HepG2 (cell line): ENCODE results near the gene DOCK2. TPM values are rescaled to one million over a fixed set of nuclear protein-coding genes. Genes with fewer than 3 reads are reported as not detected.

Source experiments
- ATAC-seq: fragments of 200-7000 bp; cut with Tn5 transposase; 3 replicates; pipeline ENCODE4 v1.9.1; 2020; ENCODE audit warnings: mild to moderate bottlenecking, moderate library complexity
- BruUV-seq: library from RNA; stranded (reverse); fragments of 400-500 nt; replicated peaks from 2 replicates; lab custom pipeline; 2021; lab: Mats Ljungman, UMichigan
- CTCF ChIA-PET: fragments of 300-600 bp; formaldehyde crosslinking; extraction: SDS; loops from one replicate; lab custom pipeline; 2021; ENCODE audit warnings: low total read pairs, inconsistent platforms, low intra/inter-chr PET ratio; lab: Yijun Ruan, JAX
- POLR2A ChIA-PET: fragments of 350-600 bp; sonication (Branson Sonifier 250); formaldehyde crosslinking; loops from one replicate; lab custom pipeline; 2020; ENCODE audit warnings: antibody characterized with exemption, inconsistent platforms; lab: Yijun Ruan, JAX
- DNase-seq: peaks from one replicate; pipeline ENCODE4 v3.0.0-alpha.2; 2015; ENCODE audit warnings: low spot score
- FAIRE-seq: peaks from 3 replicates; lab custom pipeline; 2011; peaks lifted over from hg19 to GRCh38; lab: Jason Lieb, UNC
- H2AFZ ChIP-seq: one replicate; pipeline ENCODE4 v1.6.1; 2011; ENCODE audit warnings: low read length, inconsistent platforms
- H3K27ac ChIP-seq: fragments of 300-600 bp; 3 replicates; pipeline ENCODE4 v1.8.0; 2011; ENCODE audit warnings: mixed run types, mild to moderate bottlenecking, mixed read lengths, low read length, inconsistent platforms; ENCODE audit not compliant: insufficient read depth; ENCODE audit errors: extremely low read length
- H3K27me3 ChIP-seq, 2 experiments: fragments of 200-600 bp in 1 of 2; 2 replicates in 1 of 2; 3 replicates in 1 of 2; pipeline versions ENCODE4 v1.6.0 to v1.8.0; 2011; ENCODE audit warnings: low read length in 2 of 2, mild to moderate bottlenecking in 2 of 2, moderate library complexity in 2 of 2, inconsistent platforms in 1 of 2; ENCODE audit not compliant: insufficient read depth in 2 of 2, control insufficient read depth in 1 of 2
- H3K36me3 ChIP-seq, 2 experiments: fragments of 200-600 bp in 1 of 2; replicated peaks in 1 of 2; 2 replicates in 1 of 2; 3 replicates in 1 of 2; pipeline versions ENCODE4 v1.5.1 to v1.8.0; 2011; ENCODE audit warnings: low read length in 2 of 2, inconsistent platforms in 1 of 2; ENCODE audit not compliant: insufficient read depth in 2 of 2, control insufficient read depth in 1 of 2
- H3K4me1 ChIP-seq: 2 replicates; pipeline ENCODE4 v1.5.1; 2012; ENCODE audit warnings: low read length, inconsistent platforms; ENCODE audit not compliant: insufficient read depth
- H3K4me2 ChIP-seq: 2 replicates; pipeline ENCODE4 v1.6.0; 2011; ENCODE audit warnings: low read depth, low read length, inconsistent platforms
- H3K4me3 ChIP-seq, 3 experiments: fragments of 200-600 bp in 1 of 3; sonication (generic), shearing (Covaris generic) in 1 of 3; replicated peaks in 1 of 3; 2 replicates each; pipeline ENCODE4 v1.5.1; 2011 to 2016; ENCODE audit warnings: low read length in 3 of 3, inconsistent platforms in 2 of 3, low read depth in 2 of 3, mild to moderate bottlenecking in 2 of 3, control low read depth in 1 of 3, mixed read lengths in 1 of 3; ENCODE audit not compliant: insufficient read depth in 1 of 3
- H3K79me2 ChIP-seq: one replicate; pipeline ENCODE4 v1.6.1; 2011; ENCODE audit warnings: low read length, inconsistent platforms; ENCODE audit not compliant: insufficient read depth
- H3K9ac ChIP-seq: 2 replicates; pipeline ENCODE4 v1.6.0; 2011; ENCODE audit warnings: mild to moderate bottlenecking, low read depth, low read length, inconsistent platforms; ENCODE audit not compliant: insufficient read depth
- H3K9me3 ChIP-seq: 2 replicates; pipeline ENCODE4 v1.5.1; 2012; ENCODE audit warnings: mild to moderate bottlenecking, low read length
- H4K20me1 ChIP-seq: 2 replicates; pipeline ENCODE4 v1.6.0; 2011; ENCODE audit warnings: inconsistent platforms, mild to moderate bottlenecking, low read length, moderate library complexity; ENCODE audit not compliant: insufficient read depth
- FLYWCH1 ChIP-seq: sonication (generic); formaldehyde crosslinking; IDR thresholded peaks from 2 replicates; pipeline ENCODE4 v1.8.1; 2023; ENCODE audit warnings: mild to moderate bottlenecking, missing genetic modification reagents
- HDAC1 ChIP-seq: sonication (generic); formaldehyde crosslinking; IDR thresholded peaks from 2 replicates; pipeline ENCODE4 v1.5.1; 2020; ENCODE audit warnings: mild to moderate bottlenecking, missing genetic modification reagents
- MAFF ChIP-seq: IDR thresholded peaks from 2 replicates; pipeline ENCODE4 v1.6.1; 2011; ENCODE audit warnings: low read depth, low read length, improper control_type of control experiment
- PRDM10 ChIP-seq: sonication (generic); formaldehyde crosslinking; IDR thresholded peaks from 2 replicates; pipeline ENCODE4 v1.4.0; 2020; ENCODE audit warnings: low read depth, missing genetic modification reagents
- RNF219 ChIP-seq: sonication (generic); formaldehyde crosslinking; IDR thresholded peaks from 2 replicates; pipeline ENCODE4 v1.5.0; 2020; ENCODE audit warnings: mild to moderate bottlenecking, missing genetic modification reagents
- RXRB ChIP-seq: IDR thresholded peaks from 2 replicates; pipeline ENCODE4 v1.6.1; 2016; ENCODE audit warnings: borderline replicate concordance, missing genetic modification reagents, missing compliant biosample characterization
- ZBTB39 ChIP-seq: sonication (generic); formaldehyde crosslinking; IDR thresholded peaks from 2 replicates; pipeline ENCODE4 v1.5.0; 2020; ENCODE audit warnings: missing genetic modification reagents
- ZNF230 ChIP-seq: sonication (generic); formaldehyde crosslinking; IDR thresholded peaks from 2 replicates; pipeline ENCODE4 v1.4.0; 2020; ENCODE audit warnings: mild to moderate bottlenecking, missing genetic modification reagents
- ZNF264 ChIP-seq: sonication (generic); formaldehyde crosslinking; IDR thresholded peaks from 2 replicates; pipeline ENCODE4 v1.4.0; 2020; ENCODE audit warnings: missing genetic modification reagents
- ZNF468 ChIP-seq: sonication (generic); formaldehyde crosslinking; IDR thresholded peaks from 2 replicates; pipeline ENCODE4 v1.8.0; 2022; ENCODE audit warnings: mild to moderate bottlenecking, moderate library complexity, missing genetic modification reagents
- ZNF589 ChIP-seq: sonication (generic); formaldehyde crosslinking; conservative IDR thresholded peaks from 2 replicates; pipeline ENCODE4 v1.8.0; 2022; ENCODE audit warnings: mild to moderate bottlenecking, moderate library complexity, missing genetic modification reagents
- ZNF605 ChIP-seq: sonication (generic); formaldehyde crosslinking; IDR thresholded peaks from 2 replicates; pipeline ENCODE4 v1.8.0; 2022; ENCODE audit warnings: mild to moderate bottlenecking, missing genetic modification reagents
- WGBS: methylation state at CpG from one replicate; pipeline ENCODE4 v1.1.6; 2017; ENCODE audit warnings: low lambda C conversion rate; 5-methylcytosine and 5-hydroxymethylcytosine counted together
- in situ Hi-C: cut with HindIII; loops from 2 replicates; pipeline ENCODE4 v1.10.0; 2017; ENCODE audit warnings: low pct_unique_long_range_greater_than_20kb; ENCODE audit not compliant: extremely low pct_ligation_motif_present
- intact Hi-C: fragments of 100-400 bp; cut with micrococcal nuclease; formaldehyde crosslinking; loops from one replicate; pipeline ENCODE4 v1.10.0; 2022; ENCODE audit not compliant: unreplicated experiment
- polyA plus RNA-seq, 8 experiments: library from polyadenylated mRNA; depleted of rRNA in 3 of 8; stranded (reverse) in 7 of 8; unstranded in 1 of 8; fragments of >200 nt; fragmentation: Illumina TruSeq in 4 of 8; extraction: Trizol in 4 of 8; gene quantifications; 2 replicates each; pipeline versions ENCODE4 v1.2.1 to v1.2.3, GENCODE V29; 2011 to 2016; ENCODE audit warnings: low read depth in 4 of 8, missing spikeins in 1 of 8, mixed read lengths in 1 of 8; ENCODE audit not compliant: insufficient read depth in 1 of 8
- total RNA-seq, 5 experiments: library from RNA; depleted of rRNA; stranded (reverse); fragments of >200 nt; fragmentation: Illumina TruSeq; extraction: Trizol; gene quantifications; 2 replicates each; pipeline ENCODE4 v1.2.3, GENCODE V29; 2016; ENCODE audit warnings: low read depth in 1 of 5

DOCK2 gene
- total and polyA plus RNA-seq, 2 of the 13 experiments (the other 11 are each of a cell fraction or from before 2014, with no cell fraction given): not detected

- Histone ChIP-seq H3K9me3 (no peaks in the 10 kb centered on the region), H2AFZ (no peak overlapping the region), H3K9ac (no peak overlapping the region), H3K4me2 (no peak overlapping the region), H3K27ac (no peak overlapping the region), H3K36me3 (no peaks in the 10 kb centered on the region), H4K20me1 (no peaks in the 10 kb centered on the region), H3K4me3 (no peak overlapping the region), H3K79me2 (no peaks in the 10 kb centered on the region), H3K27me3 (no peaks in the 10 kb centered on the region), H3K4me1 (no peaks in the 10 kb centered on the region)
- CTCF ChIA-PET: no interaction called here
- intact Hi-C loops (no loop called here), in situ Hi-C loops (no loop called here)
- DNase-seq: no peak
- TF ChIP-seq MAFF (no peak), ZNF230 (CRISPR knock-in tag) (no peak), ZNF605 (CRISPR knock-in tag) (no peak), PRDM10 (CRISPR knock-in tag) (no peak)
- no TSS peak for BruUV-seq
- POLR2A ChIA-PET: no interaction called here
- ATAC-seq: no peak
- no peak for FAIRE-seq
- 0% methylated on average over 5 of the region's 5 CpGs for WGBS
Observed at GRCh38 chr5:169651526-169651925, 14.5 kb downstream of the DOCK2 start.

GRCh38 chr5:169652057-169652456 is 15.0 kb downstream of the DOCK2 start:
- H3K27ac ChIP-seq: no peak overlapping the region
- no peak overlapping the region for H3K4me3 ChIP-seq
- H3K9me3 ChIP-seq: no peaks in the 10 kb centered on the region
- no peaks in the 10 kb centered on the region for H3K27me3 ChIP-seq
- CTCF ChIA-PET: no interaction called here
- POLR2A ChIA-PET: no interaction called here
- intact Hi-C loops (no loop called here), in situ Hi-C loops (no loop called here)
- WGBS: 0% methylated on average over 1 of the region's 1 CpG
- no peaks in the 10 kb centered on the region for H3K4me1 ChIP-seq
- no peak overlapping the region for H3K9ac ChIP-seq
- no peak overlapping the region for H2AFZ ChIP-seq
- DNase-seq: no peak
- ATAC-seq: no peak
- no peaks in the 10 kb centered on the region for H3K36me3 ChIP-seq
- no peak for FAIRE-seq
- no peak overlapping the region for H3K4me2 ChIP-seq
- H4K20me1 ChIP-seq: no peaks in the 10 kb centered on the region
- BruUV-seq: no TSS peak
- H3K79me2 ChIP-seq: no peaks in the 10 kb centered on the region
- TF ChIP-seq ZNF589 (no peak), RNF219 (no peak), ZBTB39 (CRISPR knock-in tag) (no peak), FLYWCH1 (CRISPR knock-in tag) (no peak), ZNF468 (CRISPR knock-in tag) (no peak), HDAC1 (CRISPR knock-in tag) (no peak), RXRB (CRISPR knock-in tag) (no peak), ZNF264 (CRISPR knock-in tag) (no peak)
